H1 (cell line): Measurements from ENCODE around the gene SCAMP4. TPM values are rescaled to one million over a fixed set of nuclear protein-coding genes. Genes with fewer than 3 reads are reported as not detected.

ENCODE experiments used
- CTCF ChIA-PET: fragments of 300-600 bp; sonication (Branson Sonifier 250); formaldehyde crosslinking; loops from one replicate; lab custom pipeline; 2021; ENCODE audit not compliant: partially characterized antibody; lab: Charles Lee
- POLR2A ChIA-PET: fragments of 300-600 bp; sonication (Branson Sonifier 250); formaldehyde crosslinking; loops from one replicate; lab custom pipeline; 2021; ENCODE audit warnings: inconsistent platforms; ENCODE audit not compliant: partially characterized antibody; lab: Charles Lee
- DNase-seq, 2 experiments: peaks; one replicate each; pipeline versions ENCODE4 v3.0.0 to v3.0.0-alpha.2; 2010 to 2022; ENCODE audit warnings: low spot score in 2 of 2, low read depth in 1 of 2, mixed read lengths in 1 of 2
- FAIRE-seq: peaks from 2 replicates; lab custom pipeline; 2011; peaks lifted over from hg19 to GRCh38; lab: Jason Lieb, UNC
- H2AFZ ChIP-seq: 2 replicates; pipeline ENCODE4 v1.8.1; 2012; ENCODE audit warnings: low read length, inconsistent platforms
- H2AK5ac ChIP-seq: 2 replicates; pipeline ENCODE4 v1.6.1; 2013; ENCODE audit warnings: low read depth, low read length
- H2BK120ac ChIP-seq: replicated peaks from 2 replicates; pipeline ENCODE3; 2013; ENCODE audit warnings: low read depth, low read length, inconsistent platforms
- H2BK12ac ChIP-seq: 2 replicates; pipeline ENCODE4 v1.6.1; 2013; ENCODE audit warnings: low read depth, low read length
- H2BK15ac ChIP-seq: 2 replicates; pipeline ENCODE4 v1.6.1; 2013; ENCODE audit warnings: low read length
- H2BK20ac ChIP-seq: 2 replicates; pipeline ENCODE4 v1.6.1; 2013; ENCODE audit warnings: low read length
- H2BK5ac ChIP-seq: 2 replicates; pipeline ENCODE4 v1.6.1; 2013; ENCODE audit warnings: low read depth, low read length
- H3K14ac ChIP-seq: 2 replicates; pipeline ENCODE4 v1.6.1; 2013; ENCODE audit warnings: inconsistent platforms; ENCODE audit not compliant: insufficient read length
- H3K18ac ChIP-seq: 2 replicates; pipeline ENCODE4 v1.6.1; 2013; ENCODE audit warnings: low read length; ENCODE audit errors: extremely low read depth
- H3K23ac ChIP-seq: 2 replicates; pipeline ENCODE4 v1.6.1; 2013; ENCODE audit warnings: inconsistent platforms; ENCODE audit not compliant: insufficient read length
- H3K23me2 ChIP-seq: 2 replicates; pipeline ENCODE4 v1.6.1; 2013; ENCODE audit warnings: low read depth, low read length
- H3K27ac ChIP-seq: 2 replicates; pipeline ENCODE4 v1.6.1; 2011; ENCODE audit warnings: low read depth, low read length, inconsistent platforms
- H3K27me3 ChIP-seq, 4 experiments: replicated peaks in 1 of 4; 1 replicate in 1 of 4; 2 replicates in 3 of 4; pipeline versions ENCODE4 v1.6.1 to v1.8.1; 2011 to 2013; ENCODE audit warnings: low read length in 3 of 4, mild to moderate bottlenecking in 3 of 4, inconsistent platforms in 2 of 4, mixed read lengths in 2 of 4, moderate library complexity in 1 of 4; ENCODE audit not compliant: control insufficient read depth in 3 of 4, insufficient read depth in 3 of 4; ENCODE audit errors: extremely low read depth in 1 of 4
- H3K36me3 ChIP-seq, 4 experiments: 2 replicates each; pipeline versions ENCODE4 v1.6.1 to v1.8.1; 2011 to 2013; ENCODE audit warnings: mild to moderate bottlenecking in 4 of 4, low read length in 3 of 4, moderate library complexity in 2 of 4, control low read depth in 1 of 4, inconsistent platforms in 1 of 4; ENCODE audit not compliant: insufficient read depth in 4 of 4, control insufficient read depth in 2 of 4
- H3K4ac ChIP-seq: replicated peaks from 2 replicates; pipeline ENCODE3; 2013; ENCODE audit warnings: low read length, low read depth, mixed read lengths, inconsistent platforms; ENCODE audit not compliant: insufficient read length
- H3K4me1 ChIP-seq, 4 experiments: replicated peaks in 1 of 4; 1 replicate in 1 of 4; 2 replicates in 3 of 4; pipeline versions ENCODE4 v1.6.1 to v1.8.1; 2011 to 2013; ENCODE audit warnings: low read length in 3 of 4, inconsistent platforms in 2 of 4, mixed read lengths in 1 of 4; ENCODE audit not compliant: insufficient read depth in 4 of 4, control insufficient read depth in 3 of 4
- H3K4me2 ChIP-seq, 2 experiments: 2 replicates each; pipeline versions ENCODE4 v1.6.1 to v1.8.1; 2011 to 2013; ENCODE audit warnings: low read depth in 2 of 2, low read length in 2 of 2, control low read depth in 1 of 2, inconsistent platforms in 1 of 2, mild to moderate bottlenecking in 1 of 2; ENCODE audit not compliant: insufficient read depth in 1 of 2
- H3K4me3 ChIP-seq, 4 experiments: fragments of 200-600, 300-600 bp in 1 of 4; sonication (generic), shearing (Covaris generic), sonication (Bioruptor Twin) in 1 of 4; 2 replicates each; pipeline versions ENCODE4 v1.5.1 to v1.8.1; 2011 to 2016; ENCODE audit warnings: low read length in 4 of 4, low read depth in 3 of 4, control low read depth in 2 of 4, inconsistent platforms in 2 of 4, mild to moderate bottlenecking in 2 of 4, mixed read lengths in 1 of 4, moderate library complexity in 1 of 4; ENCODE audit not compliant: insufficient read depth in 2 of 4; ENCODE audit errors: extremely low read depth in 1 of 4
- H3K56ac ChIP-seq: replicated peaks from 2 replicates; pipeline ENCODE3; 2013; ENCODE audit warnings: low read depth, mild to moderate bottlenecking, mixed read lengths, low read length, inconsistent platforms; ENCODE audit not compliant: insufficient read length
- H3K79me1 ChIP-seq: 2 replicates; pipeline ENCODE4 v1.6.1; 2013; ENCODE audit warnings: low read depth, low read length, control low read depth
- H3K79me2 ChIP-seq, 2 experiments: 2 replicates each; pipeline versions ENCODE4 v1.6.1 to v1.8.1; 2012 to 2013; ENCODE audit warnings: low read length in 2 of 2, mild to moderate bottlenecking in 2 of 2, inconsistent platforms in 1 of 2; ENCODE audit not compliant: insufficient read depth in 2 of 2, control insufficient read depth in 1 of 2
- H3K9ac ChIP-seq, 4 experiments: replicated peaks in 1 of 4; 1 replicate in 1 of 4; 2 replicates in 3 of 4; pipeline versions ENCODE4 v1.6.1 to v1.8.1; 2011 to 2013; ENCODE audit warnings: low read depth in 3 of 4, low read length in 3 of 4, control low read depth in 2 of 4, mild to moderate bottlenecking in 2 of 4, moderate library complexity in 2 of 4, inconsistent platforms in 1 of 4; ENCODE audit errors: extremely low read depth in 1 of 4
- H3K9me3 ChIP-seq, 2 experiments: 2 replicates each; pipeline versions ENCODE4 v1.6.1 to v1.8.1; 2012 to 2013; ENCODE audit warnings: mild to moderate bottlenecking in 2 of 2, moderate library complexity in 2 of 2, control low read depth in 1 of 2, inconsistent platforms in 1 of 2, low read depth in 1 of 2, low read length in 1 of 2, mixed read lengths in 1 of 2; ENCODE audit not compliant: insufficient read depth in 2 of 2
- H4K20me1 ChIP-seq, 2 experiments: replicated peaks in 1 of 2; 2 replicates each; pipeline versions ENCODE3 to v1.8.1; 2011 to 2013; ENCODE audit warnings: inconsistent platforms in 2 of 2, low read length in 2 of 2, mild to moderate bottlenecking in 1 of 2; ENCODE audit not compliant: insufficient read depth in 2 of 2, control insufficient read depth in 1 of 2
- H4K5ac ChIP-seq: 2 replicates; pipeline ENCODE4 v1.6.1; 2013; ENCODE audit warnings: low read length, low read depth, mixed read lengths, inconsistent platforms; ENCODE audit not compliant: insufficient read length
- H4K8ac ChIP-seq: 2 replicates; pipeline ENCODE4 v1.8.0; 2013; ENCODE audit warnings: mild to moderate bottlenecking, moderate library complexity, low read length, inconsistent platforms; ENCODE audit not compliant: insufficient read depth; ENCODE audit errors: extremely low read depth
- H4K91ac ChIP-seq: replicated peaks from 2 replicates; pipeline ENCODE3; 2013; ENCODE audit warnings: low read length, mixed read lengths, inconsistent platforms; ENCODE audit not compliant: insufficient read length
- CTBP2 ChIP-seq: IDR thresholded peaks from 2 replicates; pipeline ENCODE4 v1.7.0; 2011; ENCODE audit warnings: borderline replicate concordance, mild to moderate bottlenecking, moderate library complexity, mixed read lengths, low read length; ENCODE audit not compliant: insufficient read depth, insufficient read length
- JUN ChIP-seq: IDR thresholded peaks from 2 replicates; pipeline ENCODE4 v1.6.1; 2011; ENCODE audit warnings: low read depth, mild to moderate bottlenecking, improper control_type of control experiment, low read length
- PHF8 ChIP-seq: fragments of 200-600 bp; sonication (generic); conservative IDR thresholded peaks from 2 replicates; pipeline ENCODE4 v1.7.1; 2012; ENCODE audit warnings: low read depth, mild to moderate bottlenecking, inconsistent platforms, low read length, moderate library complexity
- POLR2AphosphoS5 ChIP-seq: IDR thresholded peaks from 2 replicates; pipeline ENCODE4 v1.6.1; 2011; ENCODE audit warnings: low read depth, low read length
- RAD21 ChIP-seq, 2 experiments: IDR thresholded peaks in 1 of 2; conservative IDR thresholded peaks in 1 of 2; 2 replicates each; pipeline ENCODE4 v1.6.1; 2011; ENCODE audit warnings: low read depth in 2 of 2, low read length in 2 of 2, improper control_type of control experiment in 1 of 2, inconsistent platforms in 1 of 2, mild to moderate bottlenecking in 1 of 2, moderate library complexity in 1 of 2
- SP1 ChIP-seq: IDR thresholded peaks from 2 replicates; pipeline ENCODE4 v1.6.1; 2011; ENCODE audit warnings: low read depth, low read length
- ZNF274 ChIP-seq: IDR thresholded peaks from 2 replicates; pipeline ENCODE4 v1.7.0; 2012; ENCODE audit warnings: low read length, borderline replicate concordance; ENCODE audit errors: extremely low read depth
- WGBS, 2 experiments: shearing (Covaris generic) in 1 of 2; methylation state at CpG; one replicate each; pipeline versions ENCODE4 v1.1.6 to v1.1.7; 2013 to 2015; ENCODE audit warnings: low lambda C conversion rate in 2 of 2, mixed read lengths in 2 of 2, inconsistent platforms in 1 of 2, low coverage in 1 of 2, missing lambda C conversion rate in 1 of 2; ENCODE audit not compliant: insufficient replicate concordance in 2 of 2, insufficient coverage in 1 of 2, insufficient read length in 1 of 2; ENCODE audit errors: extremely low coverage in 1 of 2, missing lambda C conversion rate in 1 of 2; 5-methylcytosine and 5-hydroxymethylcytosine counted together
- polyA plus RNA-seq, 7 experiments: library from polyadenylated mRNA; depleted of rRNA in 3 of 7; stranded (reverse) in 5 of 7; unstranded in 2 of 7; fragments of >200 nt in 5 of 7; fragments of 200-250 nt in 2 of 7; gene quantifications; 1 replicate in 5 of 7; 2 replicates in 1 of 7; 4 replicates in 1 of 7; pipeline versions ENCODE4 v1.2.1 to v1.2.3, GENCODE V29; 2011 to 2013; ENCODE audit warnings: missing spikeins in 2 of 7, mixed read lengths in 2 of 7
- total RNA-seq: library from RNA; stranded (reverse); fragmentation: NEBNext Ultra II Directional; extraction: Animal tissue kit (Norgen Biotek cat#: 25700); gene quantifications from 2 replicates; pipeline ENCODE4 v1.2.1, GENCODE V29; 2021
- TF ChIP-seq, protein P1 (sequence below): IDR thresholded peaks from 2 replicates; pipeline ENCODE4 v1.6.1; 2012; ENCODE audit warnings: inconsistent platforms
- TF ChIP-seq, protein P2 (sequence below): IDR thresholded peaks from 2 replicates; pipeline ENCODE4 v1.6.1; 2012; ENCODE audit warnings: low read length, inconsistent platforms

SCAMP4 gene
- total and polyA plus RNA-seq, 2 of the 8 experiments (the other 6 are each of a cell fraction or from before 2014, with no cell fraction given) = 17.1 to 61.4 TPM

DNA sequence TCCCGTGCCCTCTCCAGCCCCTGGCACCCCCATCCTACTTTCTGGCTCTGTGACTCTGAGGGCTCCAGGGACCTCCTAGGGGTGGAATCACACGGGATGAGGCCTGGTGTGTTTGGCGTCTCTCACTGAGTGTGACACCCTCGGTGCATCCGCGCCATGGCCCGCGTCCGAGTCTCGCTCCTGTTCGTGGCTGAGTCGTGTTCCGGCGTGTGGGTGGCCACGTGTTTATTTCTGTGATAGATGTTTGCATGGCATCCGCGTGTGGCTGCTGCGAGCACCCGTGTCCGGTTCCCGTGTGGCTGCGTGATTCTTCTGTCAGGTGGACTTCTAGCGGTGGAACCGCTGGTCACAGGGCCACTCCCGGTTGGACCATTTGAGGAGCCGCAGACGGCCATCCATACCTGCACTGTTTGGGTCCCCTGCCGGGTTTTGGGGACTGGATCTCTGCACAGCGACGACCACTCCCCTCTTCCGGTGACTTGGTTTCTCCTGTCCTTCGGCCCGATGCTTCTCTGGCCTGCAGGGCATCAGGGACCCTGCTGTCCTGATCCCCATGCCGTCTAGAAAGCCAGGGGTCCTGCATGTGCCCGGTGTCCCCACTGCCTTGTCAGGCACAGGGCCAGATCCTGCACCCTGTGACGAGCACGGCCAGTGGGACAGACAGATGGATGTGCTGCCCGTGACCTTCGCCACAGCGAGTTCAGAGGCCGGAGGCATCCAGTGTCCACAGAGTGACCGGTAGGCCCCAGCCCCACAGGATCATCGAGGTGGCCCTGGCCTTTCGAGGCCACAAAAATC lies 44.3 kb downstream of the SCAMP4 start:
- POLR2A ChIA-PET = interaction anchor here (1.8 kb wide), 1 partner anchor 102 kb away, joined by 5 read pairs; the partner anchor contains the start of gene MKNK2
- TF ChIP-seq POLR2AphosphoS5 (no peak), SP1 (no peak), ZNF274 (no peak), JUN (no peak), CTBP2 (no peak), PHF8 (no peak), RAD21 (IDR thresholded peaks at IDR 0.05 in 1 of 2, conservative IDR thresholded peaks at IDR 0.05 in 1 of 2; ENCODE audit: low read depth in 2 of 2, low read length in 2 of 2) (no peak)
- TF ChIP-seq, protein P1, sequence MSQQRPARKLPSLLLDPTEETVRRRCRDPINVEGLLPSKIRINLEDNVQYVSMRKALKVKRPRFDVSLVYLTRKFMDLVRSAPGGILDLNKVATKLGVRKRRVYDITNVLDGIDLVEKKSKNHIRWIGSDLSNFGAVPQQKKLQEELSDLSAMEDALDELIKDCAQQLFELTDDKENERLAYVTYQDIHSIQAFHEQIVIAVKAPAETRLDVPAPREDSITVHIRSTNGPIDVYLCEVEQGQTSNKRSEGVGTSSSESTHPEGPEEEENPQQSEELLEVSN = no peak
- TF ChIP-seq, protein P2, sequence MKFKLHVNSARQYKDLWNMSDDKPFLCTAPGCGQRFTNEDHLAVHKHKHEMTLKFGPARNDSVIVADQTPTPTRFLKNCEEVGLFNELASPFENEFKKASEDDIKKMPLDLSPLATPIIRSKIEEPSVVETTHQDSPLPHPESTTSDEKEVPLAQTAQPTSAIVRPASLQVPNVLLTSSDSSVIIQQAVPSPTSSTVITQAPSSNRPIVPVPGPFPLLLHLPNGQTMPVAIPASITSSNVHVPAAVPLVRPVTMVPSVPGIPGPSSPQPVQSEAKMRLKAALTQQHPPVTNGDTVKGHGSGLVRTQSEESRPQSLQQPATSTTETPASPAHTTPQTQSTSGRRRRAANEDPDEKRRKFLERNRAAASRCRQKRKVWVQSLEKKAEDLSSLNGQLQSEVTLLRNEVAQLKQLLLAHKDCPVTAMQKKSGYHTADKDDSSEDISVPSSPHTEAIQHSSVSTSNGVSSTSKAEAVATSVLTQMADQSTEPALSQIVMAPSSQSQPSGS = no peak

More for the DNA sequence above, 44.3 kb downstream of the SCAMP4 start:
- no peak overlapping the region for H3K14ac ChIP-seq
- CTCF ChIA-PET = interaction anchor here (0.7 kb wide), 1 partner anchor 16 kb away, joined by 3 read pairs; no protein-coding TSS in a partner anchor
- no peak overlapping the region for H2BK15ac ChIP-seq
- H3K27ac ChIP-seq = no peak overlapping the region
- H2AK5ac ChIP-seq = no peak overlapping the region
- WGBS, 2 experiments = 96% methylated on average over 41 of the region's 44 CpGs; no CpG with 5 or more reads in 1 of the 2 experiments
- no peaks in the 10 kb centered on the region; a peak in 1 of 8 replicates for H3K36me3 ChIP-seq
- no peak overlapping the region for H3K4me2 ChIP-seq
- peak overlapping the region; percentile 35; the same call in 1 of the 2 replicates for H4K8ac ChIP-seq
- no peaks in the 10 kb centered on the region; a peak in 1 of 4 replicates for H3K9me3 ChIP-seq
- H2BK20ac ChIP-seq = no peak overlapping the region
- no peak overlapping the region for H4K91ac ChIP-seq
- no peak overlapping the region for H2AFZ ChIP-seq
- H3K79me1 ChIP-seq = peaks cover 28% of the 10 kb centered on the region
- no peak overlapping the region for H3K56ac ChIP-seq
- no peak overlapping the region for H3K4ac ChIP-seq
- H3K79me2 ChIP-seq = peaks cover 54 to 91% of the 10 kb centered on the region in 2 experiments
- no peak overlapping the region for H3K18ac ChIP-seq
- no peak overlapping the region for H3K23ac ChIP-seq
- no peak overlapping the region for H4K5ac ChIP-seq
- H2BK12ac ChIP-seq = no peak overlapping the region
- no peak overlapping the region for H2BK120ac ChIP-seq
- H2BK5ac ChIP-seq = no peak overlapping the region
- no peak for DNase-seq
- no peaks in the 10 kb centered on the region for H3K27me3 ChIP-seq
- no peaks in the 10 kb centered on the region for H3K23me2 ChIP-seq
- peaks cover 45 to 55% of the 10 kb centered on the region in 2 experiments for H4K20me1 ChIP-seq
- H3K4me1 ChIP-seq = peaks cover 0 to 5% (median 1%) of the 10 kb centered on the region in 4 experiments; a peak in 5 of 7 replicates
- H3K9ac ChIP-seq = no peak overlapping the region
- FAIRE-seq = no peak
- no peak overlapping the region for H3K4me3 ChIP-seq
